H1 (cell line): ENCODE data around the gene DHRS1. TPM values are rescaled to one million over a fixed set of nuclear protein-coding genes. Genes with fewer than 3 reads are reported as not detected.

Experiments
- BRCA1 ChIP-seq: IDR thresholded peaks from 2 replicates; pipeline ENCODE4 v1.6.1; 2012; ENCODE audit warnings: low read depth, low read length, improper control_type of control experiment
- CHD2 ChIP-seq: IDR thresholded peaks from 2 replicates; pipeline ENCODE4 v1.6.1; 2012; ENCODE audit warnings: low read length, improper control_type of control experiment
- MAX ChIP-seq: IDR thresholded peaks from 2 replicates; pipeline ENCODE4 v1.6.1; 2012; ENCODE audit warnings: inconsistent platforms
- POLR2AphosphoS5 ChIP-seq: IDR thresholded peaks from 2 replicates; pipeline ENCODE4 v1.6.1; 2011; ENCODE audit warnings: low read depth, low read length
- SP4 ChIP-seq: IDR thresholded peaks from 2 replicates; pipeline ENCODE4 v1.6.1; 2012; ENCODE audit warnings: low read length, inconsistent platforms
- SUZ12 ChIP-seq: fragments of 200-600 bp; sonication (generic); IDR thresholded peaks from 2 replicates; pipeline ENCODE4 v1.6.1; 2012; ENCODE audit warnings: mild to moderate bottlenecking, inconsistent platforms, low read length, moderate library complexity, mixed read lengths
- polyA plus RNA-seq, 7 experiments: library from polyadenylated mRNA; depleted of rRNA in 3 of 7; stranded (reverse) in 5 of 7; unstranded in 2 of 7; fragments of >200 nt in 5 of 7; fragments of 200-250 nt in 2 of 7; gene quantifications; 1 replicate in 5 of 7; 2 replicates in 1 of 7; 4 replicates in 1 of 7; pipeline versions ENCODE4 v1.2.1 to v1.2.3, GENCODE V29; 2011 to 2013; ENCODE audit warnings: missing spikeins in 2 of 7, mixed read lengths in 2 of 7
- total RNA-seq: library from RNA; stranded (reverse); fragmentation: NEBNext Ultra II Directional; extraction: Animal tissue kit (Norgen Biotek cat#: 25700); gene quantifications from 2 replicates; pipeline ENCODE4 v1.2.1, GENCODE V29; 2021

Gene DHRS1
- total and polyA plus RNA-seq, 2 of the 8 experiments (the other 6 are each of a cell fraction or from before 2014, with no cell fraction given): 8.8 to 31.7 TPM

GRCh38 chr14:24271134-24271833 lies 28.3 kb downstream of the DHRS1 start, which contains the start of gene RABGGTA (continued):
- TF ChIP-seq SP4 (peak; percentile 33; the same call in 1 of the 2 replicates), BRCA1 (no peak), POLR2AphosphoS5 (peak; percentile 92), MAX (peak; percentile 94), CHD2 (no peak), SUZ12 (no peak)
